Activated CD8-positive, alpha-beta T cell treated with anti-CD3 and anti-CD28 coated beads, Interleukin-2, amount 10 ng/mL, durations not matched to agents 7 days and 5 days (primary cell): ENCODE data around the gene PRSS35. TPM values are rescaled to one million over a fixed set of nuclear protein-coding genes. Genes with fewer than 3 reads are reported as not detected.

Experiments
- total RNA-seq, 2 experiments: library from RNA; stranded (reverse); gene quantifications; one replicate each; pipeline ENCODE4 v1.2.3, GENCODE V29; 2021

The PRSS35 gene
- total RNA-seq, 2 experiments from 2014 or later = not detected

Other genes with a start within 250 kb of the PRSS35 start
- under 1 TPM in 1 of 2 experiments, not detected in 1; 0.08 TPM for gene ME1, start 81.5 kb upstream of the PRSS35 start, total RNA-seq
- gene SNAP91, start 196.6 kb downstream of the PRSS35 start, total RNA-seq = not detected